Suprapubic skin (tissue), 4 donors: ENCODE results near the gene FNDC1. TPM values are rescaled to one million over a fixed set of nuclear protein-coding genes. Genes with fewer than 3 reads are reported as not detected.

Experiments used
- DNase-seq, 2 donors: peaks; one replicate each; pipeline ENCODE4 v3.0.0-alpha.2; 2019; ENCODE audit warnings: low spot score in 2 of 2
- H3K27ac ChIP-seq: fragments of 200-600 bp; sonication (generic); one replicate; pipeline ENCODE4 v1.5.1; 2019
- H3K27me3 ChIP-seq: fragments of 200-600 bp; sonication (generic); one replicate; pipeline ENCODE4 v1.5.1; 2019
- H3K36me3 ChIP-seq: fragments of 200-600 bp; sonication (generic); one replicate; pipeline ENCODE4 v1.5.1; 2019
- H3K4me1 ChIP-seq: fragments of 200-600 bp; sonication (generic); one replicate; pipeline ENCODE4 v1.5.1; 2019
- H3K4me3 ChIP-seq: fragments of 200-600 bp; sonication (generic); one replicate; pipeline ENCODE4 v1.5.1; 2019; ENCODE audit warnings: mild to moderate bottlenecking
- H3K9me3 ChIP-seq: fragments of 200-600 bp; sonication (generic); one replicate; pipeline ENCODE4 v1.5.1; 2019
- EP300 ChIP-seq: sonication (generic); formaldehyde crosslinking; IDR thresholded peaks from one replicate; pipeline ENCODE4 v1.6.1; 2017; ENCODE audit warnings: antibody characterized with exemption
- POLR2A ChIP-seq, 2 donors: fragments of 450-650 bp; IDR thresholded peaks; one replicate each; pipeline ENCODE4 v1.6.1; 2017; ENCODE audit warnings: antibody characterized with exemption in 2 of 2, mild to moderate bottlenecking in 2 of 2, moderate library complexity in 2 of 2
- POLR2AphosphoS5 ChIP-seq, 3 donors: sonication (generic); formaldehyde crosslinking; IDR thresholded peaks; one replicate each; pipeline ENCODE4 v1.6.1; 2017; ENCODE audit warnings: antibody characterized with exemption in 3 of 3
- WGBS: methylation state at CpG from one replicate; pipeline ENCODE4 v1.1.5; 2018; 5-methylcytosine and 5-hydroxymethylcytosine counted together
- total RNA-seq, 4 donors: library from RNA; depleted of rRNA; stranded (reverse); fragments of >200 nt; gene quantifications; one replicate each; pipeline ENCODE4 v1.1.0, GENCODE V29; 2016
- TF ChIP-seq, protein P1 (sequence below), 2 donors: fragments of 200-600 bp in 1 of 2; fragments of 450-650 bp in 1 of 2; sonication (generic) in 1 of 2; IDR thresholded peaks; one replicate each; pipeline ENCODE4 v1.5.1; 2016 to 2019; ENCODE audit warnings: antibody characterized with exemption in 2 of 2, mild to moderate bottlenecking in 1 of 2, moderate library complexity in 1 of 2

FNDC1 gene
- total RNA-seq, 4 donors from 2014 or later, result 0.13 to 0.89 (median 0.15) TPM; not detected in 1

DNA sequence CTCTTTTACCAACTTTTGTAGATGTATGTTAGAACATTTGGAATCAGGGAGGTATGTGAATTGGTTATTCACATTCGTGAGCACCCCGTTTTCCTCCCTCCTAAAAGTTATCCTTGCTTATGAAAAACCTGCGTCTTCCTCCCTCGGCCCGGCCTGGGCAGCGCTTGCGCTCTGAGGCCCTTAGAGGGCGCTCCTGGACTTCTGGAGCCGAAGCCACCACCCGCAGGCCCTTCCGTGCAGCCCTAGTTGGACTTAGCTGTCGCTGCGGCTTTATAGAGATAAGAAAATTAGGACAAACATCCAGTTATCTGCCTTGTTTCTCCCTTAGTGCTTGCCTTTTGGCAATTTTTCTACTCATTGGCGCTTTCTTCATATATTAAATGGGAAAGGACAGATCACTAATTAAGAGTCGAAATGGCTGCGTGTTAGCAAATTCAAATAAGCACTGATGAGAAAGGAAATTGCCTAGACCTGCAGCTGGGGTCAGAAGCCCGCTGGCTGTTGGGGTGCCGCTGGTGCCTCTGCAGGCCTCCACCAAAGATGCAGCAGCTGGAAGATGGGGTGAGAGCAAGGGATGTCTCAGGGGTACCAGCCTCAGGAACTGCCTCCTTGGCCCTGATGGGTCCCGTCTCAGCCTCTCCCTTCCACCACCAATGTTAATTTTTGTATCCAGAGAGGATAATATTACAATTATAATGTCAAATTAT lies 5.2 kb downstream of the FNDC1 start:
- 11% methylated on average over 19 of the region's 19 CpGs for WGBS
- H3K36me3 ChIP-seq, result no peaks in the 10 kb centered on the region
- H3K27ac ChIP-seq, result no peak overlapping the region
- peak in 1 of 2 donors; percentile 74 for DNase-seq
- H3K9me3 ChIP-seq, result no peaks in the 10 kb centered on the region
- TF ChIP-seq POLR2A (IDR thresholded peaks at IDR 0.05), result no peak
- TF ChIP-seq, protein P1, sequence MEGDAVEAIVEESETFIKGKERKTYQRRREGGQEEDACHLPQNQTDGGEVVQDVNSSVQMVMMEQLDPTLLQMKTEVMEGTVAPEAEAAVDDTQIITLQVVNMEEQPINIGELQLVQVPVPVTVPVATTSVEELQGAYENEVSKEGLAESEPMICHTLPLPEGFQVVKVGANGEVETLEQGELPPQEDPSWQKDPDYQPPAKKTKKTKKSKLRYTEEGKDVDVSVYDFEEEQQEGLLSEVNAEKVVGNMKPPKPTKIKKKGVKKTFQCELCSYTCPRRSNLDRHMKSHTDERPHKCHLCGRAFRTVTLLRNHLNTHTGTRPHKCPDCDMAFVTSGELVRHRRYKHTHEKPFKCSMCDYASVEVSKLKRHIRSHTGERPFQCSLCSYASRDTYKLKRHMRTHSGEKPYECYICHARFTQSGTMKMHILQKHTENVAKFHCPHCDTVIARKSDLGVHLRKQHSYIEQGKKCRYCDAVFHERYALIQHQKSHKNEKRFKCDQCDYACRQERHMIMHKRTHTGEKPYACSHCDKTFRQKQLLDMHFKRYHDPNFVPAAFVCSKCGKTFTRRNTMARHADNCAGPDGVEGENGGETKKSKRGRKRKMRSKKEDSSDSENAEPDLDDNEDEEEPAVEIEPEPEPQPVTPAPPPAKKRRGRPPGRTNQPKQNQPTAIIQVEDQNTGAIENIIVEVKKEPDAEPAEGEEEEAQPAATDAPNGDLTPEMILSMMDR (IDR thresholded peaks at IDR 0.05), result peak; percentile 57 to 97
- no peak overlapping the region for H3K4me3 ChIP-seq
- H3K4me1 ChIP-seq, result peaks cover 13% of the 10 kb centered on the region
- peaks cover 37% of the 10 kb centered on the region for H3K27me3 ChIP-seq

GRCh38 chr6:159176913-159177312 lies 7.7 kb downstream of the FNDC1 start:
- Histone ChIP-seq H3K9me3 (no peaks in the 10 kb centered on the region), H3K36me3 (no peaks in the 10 kb centered on the region), H3K27ac (no peak overlapping the region), H3K27me3 (peaks cover 12% of the 10 kb centered on the region), H3K4me3 (no peak overlapping the region), H3K4me1 (peaks cover 3% of the 10 kb centered on the region)
- TF ChIP-seq, protein P1 (IDR thresholded peaks at IDR 0.05), result no peak
- no peak for TF ChIP-seq POLR2A (IDR thresholded peaks at IDR 0.05)
- no peak for TF ChIP-seq EP300
- TF ChIP-seq POLR2AphosphoS5 (IDR thresholded peaks at IDR 0.05), result no peak
- 90% methylated on average over 4 of the region's 4 CpGs for WGBS
- no peak for DNase-seq

DNA sequence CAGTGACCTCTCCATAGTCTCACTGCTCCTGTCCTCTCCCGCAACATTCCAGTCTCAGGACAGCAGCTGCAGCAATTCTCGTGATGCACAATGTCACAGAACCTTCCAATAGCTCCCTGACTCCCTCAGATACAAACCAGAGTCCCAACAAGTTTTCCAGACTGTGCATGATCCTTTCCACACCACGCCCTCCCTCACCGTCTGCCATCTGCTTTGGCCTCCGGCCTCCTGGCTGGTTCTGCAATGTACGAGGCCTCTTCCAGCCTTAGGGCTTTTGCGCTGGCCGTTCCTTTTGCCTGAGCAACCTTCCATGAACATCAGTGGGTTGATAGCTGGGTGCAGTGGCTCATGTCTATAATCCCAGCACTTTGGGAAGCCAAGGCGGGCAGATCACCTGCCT lies 9.6 kb downstream of the FNDC1 start:
- no peaks in the 10 kb centered on the region for H3K27me3 ChIP-seq
- H3K4me1 ChIP-seq, result peaks cover 3% of the 10 kb centered on the region
- WGBS, result 63% methylated on average over 7 of the region's 9 CpGs
- H3K36me3 ChIP-seq, result no peaks in the 10 kb centered on the region
- H3K9me3 ChIP-seq, result no peaks in the 10 kb centered on the region
- H3K4me3 ChIP-seq, result no peak overlapping the region
- DNase-seq, result no peak
- no peak overlapping the region for H3K27ac ChIP-seq
- no peak for TF ChIP-seq POLR2A (IDR thresholded peaks at IDR 0.05)
- TF ChIP-seq, protein P1 (IDR thresholded peaks at IDR 0.05), result no peak

- no peak overlapping the region for H3K4me3 ChIP-seq
- H3K27me3 ChIP-seq, result no peaks in the 10 kb centered on the region
- H3K4me1 ChIP-seq, result no peaks in the 10 kb centered on the region
- WGBS, result 91% methylated on average over 4 of the region's 4 CpGs
- DNase-seq, result no peak
- H3K36me3 ChIP-seq, result no peaks in the 10 kb centered on the region
- no peak overlapping the region for H3K27ac ChIP-seq
- TF ChIP-seq, protein P1 (IDR thresholded peaks at IDR 0.05), result no peak
- no peak for TF ChIP-seq EP300
- TF ChIP-seq POLR2A (IDR thresholded peaks at IDR 0.05), result no peak
- TF ChIP-seq POLR2AphosphoS5 (IDR thresholded peaks at IDR 0.05), result no peak
- H3K9me3 ChIP-seq, result no peaks in the 10 kb centered on the region
Measured at GRCh38 chr6:159180001-159180400, 10.8 kb downstream of the FNDC1 start.

GRCh38 chr6:159181914-159182313 lies 12.7 kb downstream of the FNDC1 start:
- Histone ChIP-seq H3K9me3 (no peaks in the 10 kb centered on the region), H3K4me3 (no peak overlapping the region), H3K27me3 (no peaks in the 10 kb centered on the region), H3K4me1 (no peaks in the 10 kb centered on the region), H3K27ac (no peak overlapping the region), H3K36me3 (no peaks in the 10 kb centered on the region)
- 89% methylated on average over 2 of the region's 2 CpGs for WGBS
- no peak for DNase-seq
- TF ChIP-seq POLR2AphosphoS5 (IDR thresholded peaks at IDR 0.05), result no peak
- TF ChIP-seq POLR2A (IDR thresholded peaks at IDR 0.05), result no peak
- TF ChIP-seq, protein P1 (IDR thresholded peaks at IDR 0.05), result no peak
- TF ChIP-seq EP300, result no peak
